ENCODE measurements around the gene C9. TPM values are rescaled to one million over a fixed set of nuclear protein-coding genes. Genes with fewer than 3 reads are reported as not detected.
"Not testable (repeated sequence)": the region's sequence is repeated elsewhere in the genome, so short reads cannot be mapped to it uniquely, and the experiment has no call there.

C9 gene
- not detected in 2 replicates for total RNA-seq (2014; rRNA removed; shearing (Covaris generic))
- polyA plus RNA-seq (2015; cell fraction: cytosol; rRNA removed), result not detected in 2 replicates
- polyA plus RNA-seq (2015; cell fraction: nucleus; rRNA removed), result not detected in 2 replicates

DNA sequence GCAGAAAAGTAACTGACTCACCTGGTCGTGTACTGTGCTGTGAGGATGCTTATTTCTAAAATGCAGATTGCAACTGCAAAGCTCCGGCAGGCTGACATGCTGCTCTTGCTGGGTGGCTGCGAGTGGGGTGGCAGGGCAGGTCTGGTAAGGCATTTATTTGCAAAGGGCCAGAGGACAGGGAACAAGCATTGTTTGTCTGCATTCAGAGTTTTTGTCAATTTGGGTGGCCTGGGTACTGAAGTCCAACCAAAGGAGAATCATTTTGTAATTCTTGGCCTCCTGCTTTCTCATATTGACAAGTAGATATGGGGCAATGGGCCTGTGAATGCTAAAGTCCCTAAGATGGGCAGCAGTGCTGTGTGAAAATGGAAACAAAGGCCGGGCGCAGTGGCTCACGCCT is at the start of gene C9:
TSS of gene C9 (minus strand) at position 129 of the 400 bp plus-strand sequence. CDS start at position 98, 31 bp downstream.
- DNase-seq (ENCODE audit: low read depth), result no peak

DNA sequence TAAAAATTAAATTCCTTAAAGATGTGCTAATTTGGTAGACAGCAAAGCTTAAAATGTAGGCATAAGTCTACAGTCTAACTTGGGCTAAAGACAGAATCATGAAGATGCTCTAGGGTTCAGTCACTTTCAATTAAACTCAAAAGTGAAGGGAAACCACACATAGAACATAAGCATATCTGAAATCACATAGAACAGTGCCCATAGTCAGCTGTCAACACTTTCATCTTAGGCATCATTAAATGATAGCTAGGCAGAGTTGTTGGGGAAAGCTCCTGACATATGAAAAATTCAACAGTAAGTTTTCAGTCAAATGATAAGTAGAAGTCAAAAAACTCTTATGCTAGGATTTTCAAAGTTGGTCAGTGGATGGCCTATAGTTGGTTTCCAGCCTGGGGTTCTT is 49.5 kb upstream of the C9 start:
- DNase-seq (ENCODE audit: low read depth), result no peak

DNA sequence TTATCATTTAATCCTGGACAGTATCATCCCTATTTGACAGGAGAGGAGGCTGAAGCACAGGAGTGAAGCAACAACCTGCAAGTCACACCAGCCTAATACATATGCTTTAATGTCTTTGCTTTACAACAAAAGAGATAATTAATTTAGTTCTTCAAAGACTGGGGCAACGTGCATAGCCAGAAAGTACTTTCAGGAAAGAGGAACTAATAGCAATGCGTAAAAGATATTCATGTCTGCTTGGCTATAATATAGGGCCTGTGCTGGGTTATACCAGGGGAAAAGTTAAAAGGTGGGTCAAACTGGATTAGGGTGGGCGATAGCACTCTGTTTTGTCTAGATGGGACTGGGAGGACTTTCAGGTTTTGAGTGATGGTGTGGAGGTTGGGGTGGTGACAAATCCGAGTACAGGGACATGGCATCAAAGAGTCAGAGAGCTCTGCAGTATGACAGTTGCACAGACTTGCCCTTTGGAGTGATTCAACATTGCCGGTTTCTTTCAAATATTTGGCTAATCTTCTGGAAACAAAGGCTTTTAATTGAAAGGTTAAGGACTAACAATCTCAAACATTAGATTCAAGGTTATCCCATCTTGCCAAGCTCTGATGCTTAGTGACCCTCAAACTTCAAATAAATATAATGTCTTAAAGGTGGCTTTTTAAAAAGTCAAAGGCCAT is 48.6 kb upstream of the C9 start:
- no peak for DNase-seq (ENCODE audit: low read depth)

DNA sequence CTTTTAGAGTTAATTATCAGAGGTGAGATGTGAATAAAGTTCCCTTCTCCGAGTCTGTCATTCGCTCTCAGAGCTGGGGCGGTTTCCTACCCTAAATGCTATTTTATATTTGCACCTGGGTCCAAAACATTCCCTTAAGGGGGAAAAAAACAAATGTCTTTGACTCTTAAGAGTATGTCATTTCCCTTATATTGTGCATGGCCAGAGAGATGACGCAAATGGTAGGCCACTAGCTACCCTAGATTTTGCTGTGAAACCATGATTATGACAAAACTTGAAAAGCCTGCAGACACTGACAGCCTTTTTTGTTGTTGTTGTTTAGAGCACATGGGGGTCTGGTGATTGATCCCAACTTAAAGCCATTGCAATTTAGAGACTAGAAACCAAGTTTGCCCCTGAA is 47.7 kb upstream of the C9 start:
- no peak for DNase-seq (ENCODE audit: low read depth)

DNA sequence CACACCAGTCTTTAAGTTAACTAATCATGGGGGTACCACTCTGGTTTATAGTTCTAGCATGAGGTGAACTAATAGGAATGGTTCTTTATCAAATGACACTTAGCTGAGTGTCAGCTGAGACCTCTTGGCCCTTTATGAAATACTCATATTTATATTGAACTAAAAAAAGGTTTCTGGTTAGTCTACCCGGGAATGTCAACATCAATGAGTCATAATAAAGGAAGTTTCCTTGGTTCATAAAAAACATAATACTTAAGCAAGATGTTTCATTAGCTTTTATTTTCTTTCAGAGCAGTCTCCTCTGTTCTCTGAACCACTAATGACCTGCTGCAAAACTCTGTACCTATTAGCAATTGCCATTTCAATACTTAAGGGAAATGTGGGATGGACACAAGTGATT is 46.8 kb upstream of the C9 start:
- peak; percentile 60 for DNase-seq (ENCODE audit: low read depth)

DNA sequence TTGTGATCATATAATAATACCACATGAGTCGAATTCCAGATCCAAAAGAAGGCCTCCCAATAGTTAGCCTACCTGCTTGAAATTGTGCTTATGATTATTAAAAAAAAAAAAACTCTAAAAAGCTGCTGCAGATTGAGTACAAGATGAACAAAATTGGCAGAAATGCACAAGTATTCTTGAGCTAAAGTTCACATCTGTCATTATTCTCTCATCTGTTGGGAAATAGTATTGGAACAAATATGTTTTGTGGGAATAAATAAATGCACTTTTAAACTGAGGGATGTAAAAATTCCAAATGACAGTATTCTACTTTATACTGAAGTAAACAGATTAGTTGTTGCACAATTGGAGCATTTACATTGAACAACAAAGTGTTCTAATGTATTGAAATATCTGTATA is 44.7 kb upstream of the C9 start:
- DNase-seq (ENCODE audit: low read depth), result no peak

DNA sequence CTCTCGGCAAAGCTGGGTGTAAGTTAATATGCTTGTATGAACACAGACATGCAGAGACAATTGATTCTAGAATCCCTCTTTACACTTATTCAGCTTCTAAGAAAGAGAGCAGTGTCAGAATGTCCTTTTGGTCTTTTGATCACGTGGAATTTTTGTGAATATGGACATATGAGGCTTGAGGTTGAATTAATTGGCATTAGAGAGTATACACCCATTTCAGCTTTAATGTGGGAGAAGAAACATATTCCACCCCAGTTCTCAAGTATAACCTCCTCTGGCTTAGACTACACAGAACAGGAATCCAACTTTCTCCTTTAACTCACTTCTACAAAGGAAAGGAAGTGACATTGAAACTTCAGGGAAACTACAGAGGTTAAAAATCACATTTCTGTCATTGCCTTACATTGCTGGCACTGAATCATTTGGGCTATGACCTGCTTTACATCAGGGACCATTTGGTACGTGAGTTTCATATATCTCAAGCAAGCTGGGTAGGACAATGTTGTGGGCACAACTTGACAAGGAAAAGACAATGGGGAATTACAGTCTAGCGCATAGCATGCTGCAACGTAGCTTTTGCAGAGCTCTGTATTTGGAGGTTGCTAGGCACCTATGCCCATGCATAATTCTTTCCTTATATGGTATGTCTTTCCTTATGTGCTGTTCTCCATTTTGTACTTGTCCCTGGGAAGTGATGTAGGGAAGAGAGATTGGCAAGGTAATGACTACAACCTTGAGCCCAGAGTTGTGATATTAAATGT is 41.0 kb upstream of the C9 start:
- DNase-seq (ENCODE audit: low read depth), result no peak

DNA sequence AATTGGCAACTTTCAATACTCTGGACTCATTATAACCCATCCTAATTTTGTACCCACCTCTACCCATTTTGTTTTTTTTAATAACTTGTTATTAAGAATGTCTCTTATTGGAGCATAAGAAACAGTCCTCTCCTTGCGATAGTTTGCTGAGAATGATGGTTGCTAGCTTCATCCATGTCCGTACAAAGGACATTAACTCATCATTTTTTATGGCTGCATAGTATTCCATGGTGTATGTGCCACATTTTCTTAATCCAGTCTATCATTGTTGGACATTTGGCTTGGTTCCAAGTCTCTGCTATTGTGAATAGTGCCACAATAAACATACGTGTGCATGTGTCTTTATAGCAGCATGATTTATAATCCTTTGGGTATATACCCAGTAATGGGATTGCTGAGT is 39.5 kb upstream of the C9 start:
- DNase-seq (ENCODE audit: low read depth), result not testable (repeated sequence)

DNA sequence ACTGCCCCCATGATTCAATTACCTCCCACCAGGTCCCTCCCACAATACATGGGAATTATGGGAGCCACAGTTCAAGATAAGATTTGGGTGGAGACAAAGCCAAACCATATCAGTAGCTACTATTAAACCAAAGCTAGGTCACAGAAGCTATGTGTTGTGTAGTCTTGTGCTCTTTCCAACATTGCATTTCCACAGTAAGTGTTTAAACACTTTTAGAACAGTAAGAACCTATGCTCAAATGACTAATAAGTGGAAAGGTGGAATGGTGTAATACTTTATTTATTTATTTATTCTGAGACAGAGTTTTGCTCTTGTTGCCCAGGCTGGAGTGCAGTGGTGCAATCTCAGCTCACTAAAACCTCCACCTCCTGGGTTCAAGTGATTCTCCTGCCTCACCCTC is 37.8 kb upstream of the C9 start:
- DNase-seq (ENCODE audit: low read depth), result not testable (repeated sequence)

DNA sequence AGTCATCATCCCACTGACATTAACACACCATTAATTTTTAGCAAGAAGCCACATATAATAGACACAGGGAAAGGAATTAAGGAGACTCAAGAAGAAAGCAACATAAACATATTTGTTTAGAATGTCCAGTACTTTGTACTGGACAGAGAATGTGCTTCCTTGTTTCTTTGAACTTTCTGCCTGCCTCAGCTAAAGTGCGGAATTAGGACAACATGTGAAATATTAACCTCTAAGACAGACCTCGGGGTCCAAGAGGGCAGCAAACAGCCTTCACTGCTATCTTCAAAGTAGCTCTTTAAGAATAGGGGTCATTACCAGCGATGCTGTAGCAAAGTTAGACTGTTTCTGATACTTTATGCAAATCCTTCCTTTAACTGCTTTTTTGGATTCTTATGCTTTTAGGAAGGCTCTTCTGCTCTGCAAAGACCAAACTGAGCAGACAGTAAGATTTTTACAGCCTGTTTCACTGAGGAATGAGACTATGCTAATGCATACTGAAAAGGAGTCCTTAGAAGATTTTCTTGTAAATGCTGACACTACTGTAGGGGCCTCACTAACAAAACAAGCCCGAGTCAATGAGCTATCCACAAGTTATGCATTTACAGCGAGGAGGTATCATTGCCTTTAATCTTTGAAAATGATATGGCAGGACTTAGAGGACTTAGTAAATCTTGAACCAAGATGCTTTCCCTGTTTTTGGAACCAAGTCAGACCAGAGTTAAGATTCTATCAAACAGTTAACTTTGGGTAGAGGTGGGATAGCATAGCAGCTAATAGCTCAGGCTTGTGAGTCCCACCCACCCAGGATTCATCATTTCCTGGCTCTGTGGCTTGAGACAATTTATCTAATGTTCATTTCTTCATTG is 36.7 kb upstream of the C9 start:
- DNase-seq (ENCODE audit: low read depth), result no peak

DNA sequence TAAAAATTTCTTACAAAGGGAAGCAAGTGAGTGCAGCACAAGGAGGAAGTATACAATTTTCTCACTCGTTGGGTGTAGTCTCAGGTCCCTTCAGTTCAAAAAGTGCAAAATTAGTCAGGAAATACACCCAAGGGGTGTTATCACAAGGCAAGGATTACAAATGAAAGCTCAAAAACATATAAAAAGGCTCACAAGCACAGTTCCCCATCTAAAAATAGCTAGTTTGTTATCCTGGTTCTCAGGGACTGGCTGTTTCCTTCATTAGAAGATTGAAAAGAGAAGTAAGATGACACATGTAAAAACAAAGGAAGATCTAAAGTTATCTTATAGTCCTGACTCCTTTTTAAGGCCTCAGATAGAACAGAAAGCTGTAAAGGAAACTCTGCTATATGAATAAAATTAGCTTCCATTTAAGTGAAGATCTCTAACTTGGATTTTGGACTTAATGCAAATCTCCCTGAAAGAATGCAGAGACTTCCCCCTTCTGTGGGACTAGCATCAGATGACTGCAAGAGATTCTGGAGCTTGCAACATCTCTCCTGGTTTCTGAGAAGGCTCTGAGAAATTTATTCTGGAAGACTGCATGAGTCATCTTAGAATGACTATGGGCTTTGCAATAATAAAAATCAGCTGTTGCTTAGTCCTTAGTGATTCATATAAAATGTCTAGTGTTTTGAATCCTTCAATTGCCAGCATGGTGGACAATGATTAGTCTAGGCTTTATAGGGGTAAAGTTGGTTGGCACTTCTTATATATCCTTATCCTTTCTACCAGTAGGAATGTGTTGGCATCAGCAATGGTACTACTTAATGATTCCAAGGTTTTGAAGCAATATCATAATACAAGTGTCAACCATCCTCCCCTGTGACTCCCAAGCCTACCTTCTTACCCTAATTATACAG is 35.1 kb upstream of the C9 start:
- peak; percentile 97 for DNase-seq (ENCODE audit: low read depth)

DNA sequence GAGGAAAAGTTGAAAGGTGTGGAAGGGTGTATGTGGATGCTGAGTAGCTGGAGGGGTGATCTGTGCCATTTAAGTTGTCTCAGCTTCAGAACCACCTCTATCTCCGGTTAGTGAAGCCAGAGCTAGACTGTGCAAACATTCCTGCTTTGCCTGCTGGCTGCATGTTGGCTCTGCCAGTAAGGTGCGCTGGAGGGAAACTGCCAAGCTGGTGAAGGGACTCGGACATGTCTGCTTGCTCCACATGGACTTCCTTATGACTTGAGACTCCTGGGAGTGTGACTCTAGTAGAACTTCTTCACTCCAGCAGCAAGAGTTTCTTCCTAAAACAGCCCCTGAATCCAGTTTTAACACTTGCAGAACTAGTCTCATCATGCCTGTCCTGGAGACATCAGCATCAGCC is 32.5 kb upstream of the C9 start:
- DNase-seq (ENCODE audit: low read depth), result no peak

DNA sequence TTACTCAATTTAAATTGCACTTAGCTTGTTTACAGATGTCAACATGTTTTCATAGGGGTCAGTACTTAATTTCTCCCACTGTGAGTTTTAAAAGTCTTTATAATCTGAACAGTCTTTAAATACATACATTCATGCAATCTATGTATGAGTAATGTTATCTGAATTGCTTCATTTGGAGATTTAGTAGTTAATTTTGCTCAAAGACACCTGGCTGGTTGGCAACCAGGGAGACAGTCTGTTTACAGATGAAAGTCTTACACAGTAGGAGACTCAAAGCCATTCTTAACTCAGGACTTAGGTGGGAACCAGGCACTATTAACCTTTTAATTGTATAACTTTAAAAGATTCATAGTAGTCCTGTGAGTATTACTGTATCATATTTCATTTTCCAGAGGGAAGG is 31.2 kb upstream of the C9 start:
- DNase-seq (ENCODE audit: low read depth), result no peak

DNA sequence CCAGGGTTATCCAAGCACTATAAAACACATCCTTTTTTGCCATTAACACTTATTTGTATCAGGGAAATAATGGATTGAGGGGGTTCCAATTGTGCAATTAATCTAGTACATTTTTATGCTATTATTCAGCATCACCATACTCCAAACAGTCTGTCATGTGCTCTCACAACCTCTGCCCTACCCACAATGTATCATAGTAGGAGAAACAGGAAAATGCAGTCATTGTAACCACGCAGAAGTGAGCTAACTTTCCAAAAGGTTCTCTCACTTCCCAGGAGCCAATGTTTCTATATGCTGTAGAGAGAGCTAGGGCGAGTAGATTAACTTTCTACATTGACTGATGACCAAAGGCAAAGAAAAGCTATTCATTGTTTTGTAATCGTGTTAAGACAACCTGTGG is 30.7 kb upstream of the C9 start:
- peak; percentile 82 for DNase-seq (ENCODE audit: low read depth)

DNA sequence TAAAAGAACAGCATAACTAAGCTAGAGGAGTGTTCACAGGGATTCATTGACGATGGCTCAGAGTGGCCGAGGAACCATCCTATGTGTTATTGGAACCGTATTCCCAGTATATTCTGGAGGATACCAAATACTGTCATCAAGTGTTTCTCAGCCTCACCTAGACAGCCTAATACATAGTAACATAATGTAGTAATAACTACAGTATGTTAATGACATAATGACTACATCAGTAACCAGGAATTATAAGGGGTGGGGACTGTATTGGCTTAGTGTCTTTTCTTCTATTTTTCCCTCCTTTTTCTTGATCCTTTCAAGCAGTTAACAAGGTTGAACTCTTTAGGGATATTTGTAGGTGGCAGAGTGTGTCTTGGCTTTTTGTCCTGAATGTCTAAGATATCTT is 26.6 kb upstream of the C9 start:
- no peak for DNase-seq (ENCODE audit: low read depth)

DNA sequence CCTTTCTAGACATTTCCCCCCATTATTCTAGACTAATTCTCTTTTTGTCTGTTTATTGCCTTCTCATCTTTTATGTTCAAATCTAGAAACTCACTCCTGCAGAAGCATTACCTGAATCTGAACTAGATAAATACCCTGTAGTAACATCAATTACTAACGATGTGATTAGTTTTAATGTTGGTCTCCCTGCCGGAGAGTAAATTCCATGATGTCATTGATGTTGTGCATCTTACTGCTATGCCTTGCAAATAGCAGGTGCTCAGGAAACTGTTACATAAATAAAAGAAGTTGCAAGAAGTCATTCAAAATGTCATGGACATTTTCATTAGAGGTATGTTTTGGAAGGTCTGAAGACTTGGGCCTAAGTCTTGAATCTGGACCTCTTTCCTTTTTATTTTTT is 23.0 kb upstream of the C9 start:
- DNase-seq (ENCODE audit: low read depth), result no peak

DNA sequence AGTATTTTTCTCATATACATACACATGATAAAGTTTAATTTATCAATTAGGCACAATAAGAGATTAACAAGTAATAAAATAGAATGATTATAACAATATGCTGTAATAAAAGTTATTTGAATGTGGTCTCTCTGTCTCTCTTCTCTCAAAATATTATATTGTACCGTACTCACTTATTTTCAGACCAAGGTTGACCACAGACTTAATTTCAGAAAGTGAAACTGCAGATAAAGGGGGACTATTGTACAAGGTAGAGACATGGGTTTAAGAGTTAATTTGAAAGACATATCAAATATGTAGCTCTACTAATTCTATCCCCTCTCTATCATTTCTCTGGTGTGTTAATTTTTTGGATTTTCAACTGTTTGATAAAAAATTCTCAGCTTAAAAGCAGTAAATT is 20.0 kb upstream of the C9 start:
- DNase-seq (ENCODE audit: low read depth), result no peak

DNA sequence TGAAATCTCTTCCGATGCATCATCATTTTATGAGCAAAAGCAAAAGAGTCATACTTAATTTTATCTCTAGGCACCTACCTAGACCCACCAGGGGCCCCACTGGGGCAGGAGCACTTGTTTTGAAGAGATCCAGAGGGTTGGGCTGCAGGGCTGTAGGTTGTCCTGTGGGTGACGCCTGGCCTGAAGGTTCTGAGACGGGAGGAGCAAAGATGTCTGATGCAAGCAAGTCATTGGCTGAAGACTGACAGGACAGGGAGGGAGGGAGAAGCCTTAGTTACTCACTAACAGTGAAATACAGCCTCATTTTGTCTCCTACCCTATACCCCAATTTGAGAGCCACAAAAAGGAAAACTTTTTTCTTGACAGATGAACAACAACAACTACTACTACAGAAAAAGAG is 17.1 kb upstream of the C9 start:
- no peak for DNase-seq (ENCODE audit: low read depth)

DNA sequence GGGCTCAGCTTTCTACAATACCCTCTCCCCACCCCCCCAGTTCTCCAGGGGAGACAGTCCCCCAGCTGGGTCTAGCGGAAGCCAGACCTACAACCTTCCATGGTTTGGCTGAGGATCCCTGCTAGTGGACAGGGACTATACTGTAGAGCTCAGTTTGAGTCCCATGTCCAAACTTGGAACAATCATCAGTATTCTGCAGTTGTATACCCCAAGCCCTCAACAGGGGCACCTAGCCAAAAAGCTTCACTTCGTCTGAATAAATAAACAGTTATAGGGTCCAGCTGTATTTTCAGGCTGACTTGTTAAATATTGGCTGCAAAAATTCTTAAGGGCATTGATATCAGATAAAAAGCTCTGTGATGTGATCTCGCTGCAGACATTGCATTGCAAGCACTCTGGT is 15.4 kb upstream of the C9 start:
- no peak for DNase-seq (ENCODE audit: low read depth)

DNA sequence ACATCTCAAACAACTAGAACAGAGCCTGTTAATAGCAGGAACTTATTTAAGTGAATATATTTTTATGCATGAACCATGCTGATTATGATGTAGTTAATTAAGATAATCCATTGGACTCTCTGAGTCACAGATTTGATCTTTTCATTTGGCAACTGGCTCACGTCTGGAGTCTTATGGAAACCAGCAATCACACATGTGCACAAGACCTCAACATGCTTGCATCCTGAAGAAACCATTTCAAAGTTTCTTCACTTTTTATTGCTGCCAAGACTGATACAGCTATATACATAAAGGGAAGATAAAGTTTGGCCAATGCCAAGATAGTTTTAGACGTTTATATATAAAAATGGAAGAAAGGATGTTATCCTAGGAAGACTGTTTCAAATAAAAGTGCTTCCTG is 13.3 kb upstream of the C9 start:
- DNase-seq (ENCODE audit: low read depth), result no peak

DNA sequence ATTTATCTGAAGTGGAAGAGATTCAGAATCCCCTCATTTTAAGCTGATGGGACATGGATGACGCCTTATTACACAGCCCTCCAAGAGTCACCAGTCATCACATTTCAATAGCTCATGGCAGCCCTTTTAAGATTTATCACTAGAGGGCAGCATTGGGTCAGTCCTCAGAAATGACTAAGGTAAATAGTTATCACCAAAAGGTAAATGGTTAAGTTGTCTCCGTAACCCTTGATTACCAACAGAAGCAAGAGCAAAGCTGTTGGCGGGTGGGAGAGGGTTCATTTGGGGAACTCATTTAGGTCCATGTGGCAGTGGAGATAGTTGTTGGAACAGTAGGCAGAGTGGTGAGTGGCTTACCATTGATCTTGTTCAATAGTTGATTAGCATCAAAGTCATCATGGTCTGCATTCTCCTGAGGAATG is 12.0 kb upstream of the C9 start:
- DNase-seq (ENCODE audit: low read depth), result peak; percentile 61

Data from HT1080 (cell line).